IMR-90 (cell line): ENCODE results near the gene ANKHD1.

Experiments used
- CEBPB ChIP-seq: IDR thresholded peaks from 2 replicates; pipeline ENCODE4 v1.6.1; 2012; ENCODE audit warnings: low read depth, low read length, improper control_type of control experiment
- FOS ChIP-seq: fragments of 150-350 bp; IDR thresholded peaks from 2 replicates; pipeline ENCODE4 v1.6.1; 2016; ENCODE audit warnings: low read depth, low read length
- MAFK ChIP-seq: IDR thresholded peaks from 2 replicates; pipeline ENCODE4 v1.6.1; 2012; ENCODE audit warnings: low read depth, low read length, improper control_type of control experiment
- MAZ ChIP-seq: IDR thresholded peaks from 2 replicates; pipeline ENCODE4 v1.6.1; 2012; ENCODE audit warnings: low read depth, mild to moderate bottlenecking, low read length, improper control_type of control experiment, moderate library complexity, borderline replicate concordance
- NFE2L2 ChIP-seq: fragments of 150-350 bp; IDR thresholded peaks from 2 replicates; pipeline ENCODE4 v1.6.1; 2016; ENCODE audit warnings: low read depth, mild to moderate bottlenecking, low read length
- POLR2A ChIP-seq: IDR thresholded peaks from 2 replicates; pipeline ENCODE4 v1.6.1; 2012; ENCODE audit warnings: mild to moderate bottlenecking, low read depth, low read length
- RCOR1 ChIP-seq: IDR thresholded peaks from 2 replicates; pipeline ENCODE4 v1.6.1; 2012; ENCODE audit warnings: mild to moderate bottlenecking, low read length, improper control_type of control experiment; ENCODE audit not compliant: insufficient replicate concordance
- RFX5 ChIP-seq: IDR thresholded peaks from 2 replicates; pipeline ENCODE4 v1.8.0; 2012; ENCODE audit warnings: low read depth, mild to moderate bottlenecking, low read length, moderate library complexity
- SMC3 ChIP-seq: fragments of 150-350 bp; IDR thresholded peaks from 2 replicates; pipeline ENCODE4 v1.6.1; 2016; ENCODE audit warnings: low read depth, mild to moderate bottlenecking, antibody characterized with exemption, low read length, moderate library complexity
- TF ChIP-seq, protein P1 (sequence below): conservative IDR thresholded peaks from 2 replicates; pipeline ENCODE4 v1.5.1; 2012; ENCODE audit warnings: mild to moderate bottlenecking, low read depth, low read length, improper control_type of control experiment
- TF ChIP-seq, protein P2 (sequence below): fragments of 150-350 bp; IDR thresholded peaks from 2 replicates; pipeline ENCODE4 v1.6.1; 2017; ENCODE audit warnings: mild to moderate bottlenecking, antibody characterized with exemption, low read length, low read depth

DNA sequence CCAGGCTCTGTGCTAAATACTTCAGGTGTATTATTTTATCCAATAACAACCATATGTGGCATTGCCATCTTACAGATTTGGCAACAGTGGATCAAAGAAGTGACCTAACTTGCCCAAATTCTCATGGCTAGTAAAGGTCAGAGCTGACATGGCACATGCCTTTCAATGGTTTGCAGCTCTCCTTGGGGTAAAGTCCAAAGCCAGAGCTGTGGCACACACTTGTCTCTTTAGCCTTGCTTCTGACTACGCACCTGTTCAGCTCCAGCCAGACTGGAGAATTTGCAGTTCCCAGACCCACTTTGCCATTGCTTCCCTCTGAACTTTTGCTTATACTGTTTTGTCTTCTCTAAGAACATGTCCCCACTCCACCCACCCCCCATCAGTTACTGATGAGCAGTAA lies 168.9 kb downstream of the ANKHD1 start:
- TF ChIP-seq, protein P1, sequence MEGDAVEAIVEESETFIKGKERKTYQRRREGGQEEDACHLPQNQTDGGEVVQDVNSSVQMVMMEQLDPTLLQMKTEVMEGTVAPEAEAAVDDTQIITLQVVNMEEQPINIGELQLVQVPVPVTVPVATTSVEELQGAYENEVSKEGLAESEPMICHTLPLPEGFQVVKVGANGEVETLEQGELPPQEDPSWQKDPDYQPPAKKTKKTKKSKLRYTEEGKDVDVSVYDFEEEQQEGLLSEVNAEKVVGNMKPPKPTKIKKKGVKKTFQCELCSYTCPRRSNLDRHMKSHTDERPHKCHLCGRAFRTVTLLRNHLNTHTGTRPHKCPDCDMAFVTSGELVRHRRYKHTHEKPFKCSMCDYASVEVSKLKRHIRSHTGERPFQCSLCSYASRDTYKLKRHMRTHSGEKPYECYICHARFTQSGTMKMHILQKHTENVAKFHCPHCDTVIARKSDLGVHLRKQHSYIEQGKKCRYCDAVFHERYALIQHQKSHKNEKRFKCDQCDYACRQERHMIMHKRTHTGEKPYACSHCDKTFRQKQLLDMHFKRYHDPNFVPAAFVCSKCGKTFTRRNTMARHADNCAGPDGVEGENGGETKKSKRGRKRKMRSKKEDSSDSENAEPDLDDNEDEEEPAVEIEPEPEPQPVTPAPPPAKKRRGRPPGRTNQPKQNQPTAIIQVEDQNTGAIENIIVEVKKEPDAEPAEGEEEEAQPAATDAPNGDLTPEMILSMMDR, result no peak
- no peak for TF ChIP-seq NFE2L2
- no peak for TF ChIP-seq FOS
- no peak for TF ChIP-seq RCOR1
- TF ChIP-seq MAZ, result no peak
- no peak for TF ChIP-seq POLR2A
- TF ChIP-seq, protein P2, sequence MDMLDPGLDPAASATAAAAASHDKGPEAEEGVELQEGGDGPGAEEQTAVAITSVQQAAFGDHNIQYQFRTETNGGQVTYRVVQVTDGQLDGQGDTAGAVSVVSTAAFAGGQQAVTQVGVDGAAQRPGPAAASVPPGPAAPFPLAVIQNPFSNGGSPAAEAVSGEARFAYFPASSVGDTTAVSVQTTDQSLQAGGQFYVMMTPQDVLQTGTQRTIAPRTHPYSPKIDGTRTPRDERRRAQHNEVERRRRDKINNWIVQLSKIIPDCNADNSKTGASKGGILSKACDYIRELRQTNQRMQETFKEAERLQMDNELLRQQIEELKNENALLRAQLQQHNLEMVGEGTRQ, result no peak
- no peak for TF ChIP-seq MAFK
- no peak for TF ChIP-seq CEBPB
- TF ChIP-seq RFX5, result no peak
- no peak for TF ChIP-seq SMC3
